GM12878 (cell line): Measurements from ENCODE around the gene TUBB1. TPM values are rescaled to one million over a fixed set of nuclear protein-coding genes. Genes with fewer than 3 reads are reported as not detected.

ENCODE experiments used
- BACH1 ChIP-seq: fragments of 450-650 bp; IDR thresholded peaks from 2 replicates; pipeline ENCODE4 v1.6.1; 2017; ENCODE audit warnings: mild to moderate bottlenecking, borderline replicate concordance
- ESRRA ChIP-seq: IDR thresholded peaks from 2 replicates; pipeline ENCODE4 v1.6.1; 2012; ENCODE audit warnings: mild to moderate bottlenecking, low read length, improper control_type of control experiment
- EZH2 ChIP-seq: IDR thresholded peaks from 2 replicates; pipeline ENCODE4 v1.6.1; 2012; ENCODE audit warnings: low read depth, mild to moderate bottlenecking, control low read depth, inconsistent platforms, low read length, borderline replicate concordance; ENCODE audit not compliant: control insufficient read depth
- GATAD2B ChIP-seq: fragments of 450-650 bp; conservative IDR thresholded peaks from 2 replicates; pipeline ENCODE4 v1.6.1; 2017; ENCODE audit warnings: low read depth, mild to moderate bottlenecking, moderate library complexity
- JUND ChIP-seq: IDR thresholded peaks from 2 replicates; pipeline ENCODE4 v1.6.1; 2012; ENCODE audit warnings: low read depth, mild to moderate bottlenecking, low read length, improper control_type of control experiment, moderate library complexity
- MLLT1 ChIP-seq: fragments of 450-650 bp; IDR thresholded peaks from 2 replicates; pipeline ENCODE4 v1.6.1; 2016; ENCODE audit warnings: mild to moderate bottlenecking
- MXI1 ChIP-seq: fragments of 150-350 bp; IDR thresholded peaks from 2 replicates; pipeline ENCODE4 v1.6.1; 2011; ENCODE audit warnings: low read depth, mild to moderate bottlenecking, inconsistent platforms, low read length, improper control_type of control experiment
- NFYB ChIP-seq: IDR thresholded peaks from 2 replicates; pipeline ENCODE4 v1.6.1; 2011; ENCODE audit warnings: low read depth, mild to moderate bottlenecking, low read length, improper control_type of control experiment, moderate library complexity; ENCODE audit not compliant: insufficient read depth
- NR2C2 ChIP-seq: IDR thresholded peaks from 2 replicates; pipeline ENCODE4 v1.6.1; 2011; ENCODE audit warnings: borderline replicate concordance, low read depth; ENCODE audit not compliant: control insufficient read depth, insufficient read length
- PAX5 ChIP-seq: IDR thresholded peaks from 2 replicates; pipeline ENCODE4 v1.6.1; 2011; ENCODE audit warnings: low read depth, low read length, borderline replicate concordance
- RAD21 ChIP-seq: IDR thresholded peaks from 2 replicates; pipeline ENCODE4 v1.6.1; 2011; ENCODE audit warnings: mild to moderate bottlenecking, low read depth, low read length, moderate library complexity; ENCODE audit not compliant: insufficient read depth
- RAD51 ChIP-seq: fragments of 450-650 bp; IDR thresholded peaks from 2 replicates; pipeline ENCODE4 v1.6.1; 2016; ENCODE audit warnings: moderate library complexity, mild to moderate bottlenecking, inconsistent platforms
- SIX5 ChIP-seq: IDR thresholded peaks from 2 replicates; pipeline ENCODE4 v1.6.1; 2011; ENCODE audit warnings: mild to moderate bottlenecking, low read depth, low read length, moderate library complexity; ENCODE audit not compliant: severe bottlenecking
- SMAD1 ChIP-seq: fragments of 450-650 bp; IDR thresholded peaks from 2 replicates; pipeline ENCODE4 v1.6.1; 2018; ENCODE audit warnings: mild to moderate bottlenecking, low read depth; ENCODE audit not compliant: partially characterized antibody
- SMC3 ChIP-seq: IDR thresholded peaks from 2 replicates; pipeline ENCODE4 v1.6.1; 2011; ENCODE audit warnings: low read length, improper control_type of control experiment, borderline replicate concordance
- STAT3 ChIP-seq: IDR thresholded peaks from 2 replicates; pipeline ENCODE4 v1.6.1; 2011; ENCODE audit warnings: low read depth, low read length, improper control_type of control experiment
- ZNF687 ChIP-seq: fragments of 450-650 bp; IDR thresholded peaks from 2 replicates; pipeline ENCODE4 v1.6.1; 2017; ENCODE audit warnings: mild to moderate bottlenecking, moderate library complexity
- polyA plus RNA-seq, 11 experiments: library from polyadenylated mRNA; depleted of rRNA in 4 of 11; unstranded in 6 of 11; stranded (reverse) in 5 of 11; fragments of >200 nt; fragmentation: Nextera tagmentation in 4 of 11; fragmentation: Illumina TruSeq in 1 of 11; extraction: Ambion mirVana in 4 of 11; extraction: Trizol in 1 of 11; gene quantifications; 1 replicate in 1 of 11; 2 replicates in 10 of 11; pipeline versions ENCODE4 v1.2.1 to v1.2.3, GENCODE V29; 2011 to 2016; ENCODE audit warnings: inconsistent platforms in 2 of 11, missing spikeins in 2 of 11, low read depth in 1 of 11
- total RNA-seq, 4 experiments: library from RNA; depleted of rRNA in 3 of 4; stranded (reverse); fragments of >200 nt in 3 of 4; fragmentation: Illumina TruSeq in 1 of 4; extraction: Trizol in 1 of 4; gene quantifications; 2 replicates each; pipeline versions ENCODE4 v1.2.1 to v1.2.3, GENCODE V29; 2013 to 2021
- TF ChIP-seq, protein P1 (sequence below): IDR thresholded peaks from 2 replicates; pipeline ENCODE4 v1.6.1; 2012; ENCODE audit warnings: low read length, inconsistent platforms
- TF ChIP-seq, protein P2 (sequence below): fragments of 150-350 bp; IDR thresholded peaks from 2 replicates; pipeline ENCODE4 v1.6.1; 2016; ENCODE audit warnings: low read depth, low read length

Gene TUBB1
- total and polyA plus RNA-seq, 10 of the 15 experiments (the other 5 are each of a cell fraction or from before 2014, with no cell fraction given) = 0.02 to 0.20 (median 0.06) TPM; not detected in 3

DNA sequence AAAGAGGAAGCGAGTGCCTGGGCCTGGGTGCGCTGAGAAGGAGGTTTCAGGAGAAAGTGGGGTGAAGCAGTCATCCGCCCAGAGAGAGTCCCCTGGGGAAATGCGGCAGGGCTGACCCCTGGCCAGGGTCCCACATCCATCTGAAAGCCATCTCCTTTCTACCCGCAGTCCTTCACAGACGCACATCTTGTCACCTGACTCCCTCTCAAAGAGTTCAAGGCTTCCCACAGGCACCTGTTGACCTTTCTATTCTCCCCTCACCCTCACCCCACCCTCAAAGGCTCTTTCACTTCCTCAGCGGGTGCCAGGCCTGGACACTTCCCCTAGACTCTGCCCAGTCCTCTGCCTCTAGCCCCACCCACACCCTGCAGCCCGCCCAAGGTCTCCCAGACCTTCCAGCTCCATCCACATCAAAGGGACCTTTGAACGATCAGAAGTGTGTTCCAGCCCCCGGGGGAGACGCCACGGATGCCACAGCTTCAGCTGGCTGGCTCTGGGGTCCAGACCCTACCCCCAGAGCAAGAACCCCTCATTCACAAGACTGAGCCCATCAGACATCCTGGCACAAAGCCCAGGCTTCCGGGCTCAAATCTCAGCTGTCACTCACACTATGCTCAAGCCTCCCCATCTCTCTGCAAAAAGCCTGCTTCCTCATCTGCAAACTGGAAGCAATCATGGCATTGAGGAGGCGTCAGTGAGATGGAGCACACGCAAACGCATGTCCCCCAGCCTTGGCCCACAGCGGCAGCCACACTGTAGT is 14.3 kb upstream of the TUBB1 start (continued):
- TF ChIP-seq ZNF687 (no peak), ESRRA (peak; percentile 27; the same call in 1 of the 2 replicates), GATAD2B (peak; percentile 80), STAT3 (peak; percentile 80), SIX5 (no peak), EZH2 (no peak), RAD51 (peak; percentile 70), MLLT1 (0 out of 2 replicates have a peak, but pooled peaks have one; percentile 59), MXI1 (peak; percentile 69), NFYB (no peak), JUND (no peak), RAD21 (no peak), PAX5 (peak; percentile 91), SMAD1 (peak; percentile 60), BACH1 (peak; percentile 1; the same call in 1 of the 2 replicates), NR2C2 (no peak), SMC3 (peak; percentile 19; the same call in 1 of the 2 replicates)
- TF ChIP-seq, protein P1, sequence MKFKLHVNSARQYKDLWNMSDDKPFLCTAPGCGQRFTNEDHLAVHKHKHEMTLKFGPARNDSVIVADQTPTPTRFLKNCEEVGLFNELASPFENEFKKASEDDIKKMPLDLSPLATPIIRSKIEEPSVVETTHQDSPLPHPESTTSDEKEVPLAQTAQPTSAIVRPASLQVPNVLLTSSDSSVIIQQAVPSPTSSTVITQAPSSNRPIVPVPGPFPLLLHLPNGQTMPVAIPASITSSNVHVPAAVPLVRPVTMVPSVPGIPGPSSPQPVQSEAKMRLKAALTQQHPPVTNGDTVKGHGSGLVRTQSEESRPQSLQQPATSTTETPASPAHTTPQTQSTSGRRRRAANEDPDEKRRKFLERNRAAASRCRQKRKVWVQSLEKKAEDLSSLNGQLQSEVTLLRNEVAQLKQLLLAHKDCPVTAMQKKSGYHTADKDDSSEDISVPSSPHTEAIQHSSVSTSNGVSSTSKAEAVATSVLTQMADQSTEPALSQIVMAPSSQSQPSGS = peak; percentile 64; the same call in 1 of the 2 replicates
- TF ChIP-seq, protein P2, sequence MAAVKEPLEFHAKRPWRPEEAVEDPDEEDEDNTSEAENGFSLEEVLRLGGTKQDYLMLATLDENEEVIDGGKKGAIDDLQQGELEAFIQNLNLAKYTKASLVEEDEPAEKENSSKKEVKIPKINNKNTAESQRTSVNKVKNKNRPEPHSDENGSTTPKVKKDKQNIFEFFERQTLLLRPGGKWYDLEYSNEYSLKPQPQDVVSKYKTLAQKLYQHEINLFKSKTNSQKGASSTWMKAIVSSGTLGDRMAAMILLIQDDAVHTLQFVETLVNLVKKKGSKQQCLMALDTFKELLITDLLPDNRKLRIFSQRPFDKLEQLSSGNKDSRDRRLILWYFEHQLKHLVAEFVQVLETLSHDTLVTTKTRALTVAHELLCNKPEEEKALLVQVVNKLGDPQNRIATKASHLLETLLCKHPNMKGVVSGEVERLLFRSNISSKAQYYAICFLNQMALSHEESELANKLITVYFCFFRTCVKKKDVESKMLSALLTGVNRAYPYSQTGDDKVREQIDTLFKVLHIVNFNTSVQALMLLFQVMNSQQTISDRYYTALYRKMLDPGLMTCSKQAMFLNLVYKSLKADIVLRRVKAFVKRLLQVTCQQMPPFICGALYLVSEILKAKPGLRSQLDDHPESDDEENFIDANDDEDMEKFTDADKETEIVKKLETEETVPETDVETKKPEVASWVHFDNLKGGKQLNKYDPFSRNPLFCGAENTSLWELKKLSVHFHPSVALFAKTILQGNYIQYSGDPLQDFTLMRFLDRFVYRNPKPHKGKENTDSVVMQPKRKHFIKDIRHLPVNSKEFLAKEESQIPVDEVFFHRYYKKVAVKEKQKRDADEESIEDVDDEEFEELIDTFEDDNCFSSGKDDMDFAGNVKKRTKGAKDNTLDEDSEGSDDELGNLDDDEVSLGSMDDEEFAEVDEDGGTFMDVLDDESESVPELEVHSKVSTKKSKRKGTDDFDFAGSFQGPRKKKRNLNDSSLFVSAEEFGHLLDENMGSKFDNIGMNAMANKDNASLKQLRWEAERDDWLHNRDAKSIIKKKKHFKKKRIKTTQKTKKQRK = no peak
